Dedifferentiated amniotic fluid mesenchymal stem cell (primary cell): ENCODE data around the gene ZBP1.

Source experiments
- DNase-seq: peaks from one replicate; pipeline ENCODE4 v3.0.0-alpha.2; 2016; ENCODE audit errors: extremely low spot score

Gene ZBP1

GRCh38 chr20:57571782-57572416 is 48.3 kb downstream of the ZBP1 start:
- DNase-seq, result no peak

- DNase-seq, result no peak
Observed at GRCh38 chr20:57570920-57571319, 49.3 kb downstream of the ZBP1 start.

- DNase-seq, result no peak
Observed at GRCh38 chr20:57570145-57570850, 49.9 kb downstream of the ZBP1 start.

- DNase-seq, result no peak
Observed at GRCh38 chr20:57568960-57569359, 51.3 kb downstream of the ZBP1 start.

GRCh38 chr20:57568088-57568896 is 51.9 kb downstream of the ZBP1 start:
- DNase-seq, result no peak

GRCh38 chr20:57567471-57568079 is 52.7 kb downstream of the ZBP1 start:
- DNase-seq, result no peak

- no peak for DNase-seq
Observed at GRCh38 chr20:57566803-57567459, 53.3 kb downstream of the ZBP1 start.

GRCh38 chr20:57566399-57566798 is 53.8 kb downstream of the ZBP1 start:
- no peak for DNase-seq

GRCh38 chr20:57564951-57565642 is 55.1 kb downstream of the ZBP1 start:
- no peak for DNase-seq

- DNase-seq, result no peak
Observed at GRCh38 chr20:57564180-57564802, 55.9 kb downstream of the ZBP1 start.

GRCh38 chr20:57563522-57563921 is 56.7 kb downstream of the ZBP1 start:
- DNase-seq, result no peak

GRCh38 chr20:57562541-57563465 is 57.4 kb downstream of the ZBP1 start:
- no peak for DNase-seq

- no peak for DNase-seq
Observed at GRCh38 chr20:57561356-57562279, 58.6 kb downstream of the ZBP1 start.

GRCh38 chr20:57560554-57561355 is 59.5 kb downstream of the ZBP1 start, which contains the start of gene PCK1:
TSS of gene PCK1 (plus strand) at chr20:57561110. CDS start at chr20:57561412, 302 bp downstream.
- DNase-seq, result no peak

GRCh38 chr20:57559658-57560553 is 60.3 kb downstream of the ZBP1 start:
- DNase-seq, result no peak

- no peak for DNase-seq
Observed at GRCh38 chr20:57559289-57559634, 61.0 kb downstream of the ZBP1 start.
